ENCODE data around the gene TBX18. TPM values are rescaled to one million over a fixed set of nuclear protein-coding genes. Genes with fewer than 3 reads are reported as not detected.
A peak's percentile ranks its signal among the peaks of the same experiment; 100 is the strongest.

Gene TBX18
- total and polyA plus RNA-seq, 4 experiments from 2014 or later: not detected

DNA sequence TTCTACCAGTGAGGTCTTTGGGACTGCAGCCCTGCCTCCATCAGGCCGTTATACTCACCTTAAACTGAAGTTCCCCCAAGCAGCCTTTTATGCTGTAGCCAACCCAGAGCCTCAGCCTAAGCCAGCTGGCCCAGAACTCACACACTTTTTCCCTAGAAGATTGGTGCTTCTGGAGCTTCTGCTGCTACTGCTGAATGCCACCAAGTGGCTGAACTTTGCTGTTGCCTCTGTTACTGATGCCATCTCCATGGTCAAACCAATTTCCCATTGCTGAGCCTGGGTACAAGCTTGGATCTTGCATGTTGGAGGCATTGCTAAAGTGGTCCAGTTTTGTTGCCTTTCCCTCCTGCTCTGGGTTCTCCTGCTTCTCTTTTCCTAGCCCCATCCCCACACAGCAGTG is 15.0 kb upstream of the TBX18 start:
- H3K36me3 ChIP-seq (ENCODE audit: insufficient read depth, low read length): no peaks in the 10 kb centered on the region
- no peaks in the 10 kb centered on the region for H3K4me1 ChIP-seq (ENCODE audit: insufficient read depth, low read length)
- Mint-ChIP-seq H3K27ac (no peak overlapping the region), H3K36me3 (no peaks in the 10 kb centered on the region), H3K9me3 (peaks cover 0 to 14% (median 2%) of the 10 kb centered on the region in 8 donors), H3K27me3 (peaks cover 17% of the 10 kb centered on the region in 2 donors), H3K4me3 (no peak overlapping the region), H3K4me1 (peaks cover 0 to 8% (median 0%) of the 10 kb centered on the region in 4 donors)
- POLR2A ChIA-PET (ENCODE audit: partially characterized antibody): no interaction called here
- no peaks in the 10 kb centered on the region for H3K9me3 ChIP-seq (ENCODE audit: control insufficient read depth in 1 of 2, low read length in 2 of 2)
- intact Hi-C loops (cut with micrococcal nuclease): no loop called here
- no peak overlapping the region for H3K4me3 ChIP-seq (ENCODE audit: low read length in 2 of 2)
- H3K27ac ChIP-seq (ENCODE audit: low read depth, low read length): no peak overlapping the region
- DNase-seq: no peak
- H3K27me3 ChIP-seq (ENCODE audit: insufficient read depth, low read length): no peaks in the 10 kb centered on the region
- CTCF ChIA-PET (ENCODE audit: partially characterized antibody): no interaction called here

- Histone ChIP-seq H3K9me3 (ENCODE audit: control insufficient read depth in 1 of 2, low read length in 2 of 2) (no peaks in the 10 kb centered on the region), H3K36me3 (ENCODE audit: insufficient read depth, low read length) (no peaks in the 10 kb centered on the region), H3K27ac (ENCODE audit: low read depth, low read length) (no peak overlapping the region), H3K27me3 (ENCODE audit: insufficient read depth, low read length) (peaks cover 3% of the 10 kb centered on the region), H3K4me1 (ENCODE audit: insufficient read depth, low read length) (no peaks in the 10 kb centered on the region), H3K4me3 (ENCODE audit: low read length in 2 of 2) (no peak overlapping the region)
- Mint-ChIP-seq H3K36me3 (no peaks in the 10 kb centered on the region), H3K27ac (no peak overlapping the region), H3K4me3 (no peak overlapping the region), H3K4me1 (peaks cover 0 to 12% (median 2%) of the 10 kb centered on the region in 4 donors), H3K27me3 (peaks cover 20 to 22% of the 10 kb centered on the region in 2 donors), H3K9me3 (peaks cover 0 to 14% (median 2%) of the 10 kb centered on the region in 8 donors)
- POLR2A ChIA-PET (ENCODE audit: partially characterized antibody): no interaction called here
- intact Hi-C loops (cut with micrococcal nuclease): no loop called here
- CTCF ChIA-PET (ENCODE audit: partially characterized antibody): no interaction called here
- no peak for DNase-seq
These were observed 13.5 kb upstream of the TBX18 start for GRCh38 chr6:84777888-84778287.

DNA sequence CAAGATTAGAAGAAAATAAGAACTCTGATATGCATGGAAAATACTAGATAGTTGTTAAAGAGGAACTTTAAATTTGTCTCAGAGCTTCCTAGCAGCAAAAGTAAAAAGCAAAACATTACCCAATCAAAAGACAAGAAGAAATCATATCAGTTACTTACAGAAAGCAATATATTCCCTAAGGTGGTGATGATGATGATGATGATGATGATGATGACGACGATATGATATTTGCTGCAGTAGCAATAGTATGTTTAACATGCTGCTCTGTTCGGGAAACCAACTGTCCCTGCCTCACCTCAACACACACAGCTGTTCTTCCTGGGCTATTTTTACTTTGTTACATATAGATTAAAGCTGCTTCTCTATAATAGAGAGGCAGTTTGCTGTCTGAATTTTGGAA is 12.0 kb upstream of the TBX18 start:
- no peak overlapping the region for H3K4me3 Mint-ChIP-seq
- CTCF ChIA-PET (ENCODE audit: partially characterized antibody): no interaction called here
- Histone ChIP-seq H3K4me1 (ENCODE audit: insufficient read depth, low read length) (no peaks in the 10 kb centered on the region), H3K4me3 (ENCODE audit: low read length in 2 of 2) (no peak overlapping the region), H3K36me3 (ENCODE audit: insufficient read depth, low read length) (no peaks in the 10 kb centered on the region), H3K9me3 (ENCODE audit: control insufficient read depth in 1 of 2, low read length in 2 of 2) (no peaks in the 10 kb centered on the region), H3K27ac (ENCODE audit: low read depth, low read length) (no peak overlapping the region), H3K27me3 (ENCODE audit: insufficient read depth, low read length) (peaks cover 11% of the 10 kb centered on the region)
- H3K9me3 Mint-ChIP-seq: peaks cover 0 to 19% (median 4%) of the 10 kb centered on the region in 8 donors
- DNase-seq: no peak
- H3K36me3 Mint-ChIP-seq: no peaks in the 10 kb centered on the region
- intact Hi-C loops (cut with micrococcal nuclease): no loop called here
- H3K4me1 Mint-ChIP-seq: peaks cover 0 to 15% (median 2%) of the 10 kb centered on the region in 4 donors
- H3K27me3 Mint-ChIP-seq: peaks cover 28 to 31% of the 10 kb centered on the region in 2 donors
- H3K27ac Mint-ChIP-seq: no peak overlapping the region
- POLR2A ChIA-PET (ENCODE audit: partially characterized antibody): no interaction called here

DNA sequence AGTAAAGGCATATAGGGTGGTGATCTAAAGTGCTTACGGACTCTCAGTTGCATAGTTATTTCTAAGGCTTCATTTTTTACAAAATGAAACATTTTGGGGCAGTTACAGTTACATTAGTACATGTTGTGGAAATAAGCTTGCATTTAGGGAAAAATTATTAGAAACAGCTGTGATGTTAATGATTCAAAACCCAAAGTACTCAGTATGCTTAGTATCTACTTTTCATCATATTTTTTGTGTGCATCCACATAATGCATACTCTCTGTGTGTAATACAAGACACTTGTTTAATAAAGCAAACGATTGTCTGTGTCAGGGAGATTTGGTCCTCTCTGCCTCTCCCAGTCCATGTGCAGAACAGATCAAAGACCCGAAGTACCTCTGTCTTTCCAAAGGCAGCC is 11.4 kb upstream of the TBX18 start:
- no peak overlapping the region for H3K27ac Mint-ChIP-seq
- peaks cover 0 to 15% (median 2%) of the 10 kb centered on the region in 4 donors for H3K4me1 Mint-ChIP-seq
- H3K27me3 Mint-ChIP-seq: peaks cover 29 to 32% of the 10 kb centered on the region in 2 donors
- H3K4me1 ChIP-seq (ENCODE audit: insufficient read depth, low read length): no peaks in the 10 kb centered on the region
- no peaks in the 10 kb centered on the region for H3K36me3 ChIP-seq (ENCODE audit: insufficient read depth, low read length)
- H3K9me3 Mint-ChIP-seq: peaks cover 0 to 19% (median 4%) of the 10 kb centered on the region in 8 donors
- H3K27me3 ChIP-seq (ENCODE audit: insufficient read depth, low read length): peaks cover 11% of the 10 kb centered on the region
- ChIA-PET CTCF (ENCODE audit: partially characterized antibody) (no interaction called here), POLR2A (ENCODE audit: partially characterized antibody) (no interaction called here)
- intact Hi-C loops (cut with micrococcal nuclease): no loop called here
- no peaks in the 10 kb centered on the region for H3K36me3 Mint-ChIP-seq
- H3K27ac ChIP-seq (ENCODE audit: low read depth, low read length): no peak overlapping the region
- H3K9me3 ChIP-seq (ENCODE audit: control insufficient read depth in 1 of 2, low read length in 2 of 2): no peaks in the 10 kb centered on the region
- no peak overlapping the region for H3K4me3 ChIP-seq (ENCODE audit: low read length in 2 of 2)
- no peak for DNase-seq
- peak overlapping the region in 1 of 8 donors; percentile 9 for H3K4me3 Mint-ChIP-seq

GRCh38 chr6:84774985-84775284 is 10.5 kb upstream of the TBX18 start:
- no peak overlapping the region for H3K27ac ChIP-seq (ENCODE audit: low read depth, low read length)
- H3K27me3 Mint-ChIP-seq: peaks cover 29 to 34% of the 10 kb centered on the region in 2 donors
- no peaks in the 10 kb centered on the region for H3K4me1 ChIP-seq (ENCODE audit: insufficient read depth, low read length)
- ChIA-PET POLR2A (ENCODE audit: partially characterized antibody) (no interaction called here), CTCF (ENCODE audit: partially characterized antibody) (no interaction called here)
- peaks cover 0 to 19% (median 4%) of the 10 kb centered on the region in 8 donors for H3K9me3 Mint-ChIP-seq
- no peaks in the 10 kb centered on the region for H3K9me3 ChIP-seq (ENCODE audit: control insufficient read depth in 1 of 2, low read length in 2 of 2)
- no peak for DNase-seq
- no peak overlapping the region for H3K4me3 Mint-ChIP-seq
- intact Hi-C loops (cut with micrococcal nuclease): no loop called here
- no peaks in the 10 kb centered on the region for H3K36me3 Mint-ChIP-seq
- H3K27me3 ChIP-seq (ENCODE audit: insufficient read depth, low read length): peaks cover 11% of the 10 kb centered on the region
- H3K36me3 ChIP-seq (ENCODE audit: insufficient read depth, low read length): no peaks in the 10 kb centered on the region
- H3K4me3 ChIP-seq (ENCODE audit: low read length in 2 of 2): no peak overlapping the region
- no peak overlapping the region for H3K27ac Mint-ChIP-seq
- H3K4me1 Mint-ChIP-seq: peaks cover 0 to 15% (median 2%) of the 10 kb centered on the region in 4 donors

DNA sequence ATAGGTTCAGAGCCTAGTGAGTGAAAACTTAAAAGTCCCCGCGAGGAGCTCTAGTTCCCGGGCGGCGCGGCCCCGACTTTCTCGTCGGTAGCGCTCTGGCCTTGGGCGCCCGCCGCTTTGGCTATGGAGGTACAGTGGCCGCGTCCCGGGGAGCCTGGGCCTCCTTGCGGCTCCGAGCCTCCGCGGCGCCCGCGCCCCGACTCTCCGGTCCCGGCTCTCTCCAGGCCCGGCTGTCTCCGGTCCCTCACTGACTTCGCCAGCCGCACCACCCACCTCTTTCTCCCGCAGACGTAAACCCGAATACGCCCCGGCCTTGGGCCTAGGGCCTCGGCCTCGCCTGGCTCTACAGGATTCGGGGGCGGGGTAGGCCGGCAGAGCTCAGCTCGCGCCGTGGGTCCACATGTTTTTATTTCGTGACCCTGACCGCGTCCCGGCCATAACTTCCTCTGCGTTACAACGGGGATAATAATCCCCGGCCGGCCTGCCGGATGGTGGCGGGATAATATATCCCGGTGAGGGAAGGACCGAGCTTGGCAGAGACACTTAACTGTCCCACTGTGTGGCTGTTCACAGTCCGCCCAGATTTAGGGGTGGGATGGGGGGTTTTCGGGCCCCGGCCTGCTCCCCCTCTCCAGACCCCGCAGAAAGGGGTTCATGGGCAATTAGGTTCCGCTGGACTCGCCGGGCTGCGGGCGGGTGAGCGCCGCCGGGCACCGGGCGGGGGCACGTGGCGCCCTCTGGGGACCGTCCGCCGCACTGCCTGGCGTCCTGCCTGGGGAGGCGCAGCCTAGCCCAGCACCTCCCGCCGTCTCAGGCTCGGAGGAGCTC is 10.0 kb upstream of the TBX18 start:
- no peak for DNase-seq
- intact Hi-C loops (cut with micrococcal nuclease): no loop called here

GRCh38 chr6:84773431-84774156 is 9.2 kb upstream of the TBX18 start:
- Mint-ChIP-seq H3K4me1 (peaks cover 0 to 15% (median 2%) of the 10 kb centered on the region in 4 donors), H3K4me3 (peak overlapping the region in 1 of 8 donors; percentile 25), H3K36me3 (no peaks in the 10 kb centered on the region), H3K27me3 (peaks cover 35 to 41% of the 10 kb centered on the region in 2 donors), H3K27ac (no peak overlapping the region), H3K9me3 (peaks cover 0 to 23% (median 2%) of the 10 kb centered on the region in 8 donors)
- ChIA-PET CTCF (ENCODE audit: partially characterized antibody) (no interaction called here), POLR2A (ENCODE audit: partially characterized antibody) (no interaction called here)
- H3K9me3 ChIP-seq (ENCODE audit: control insufficient read depth in 1 of 2, low read length in 2 of 2): no peaks in the 10 kb centered on the region
- H3K4me1 ChIP-seq (ENCODE audit: insufficient read depth, low read length): no peaks in the 10 kb centered on the region
- H3K27me3 ChIP-seq (ENCODE audit: insufficient read depth, low read length): peaks cover 11% of the 10 kb centered on the region
- no peak for DNase-seq
- no peaks in the 10 kb centered on the region for H3K36me3 ChIP-seq (ENCODE audit: insufficient read depth, low read length)
- H3K27ac ChIP-seq (ENCODE audit: low read depth, low read length): no peak overlapping the region
- intact Hi-C loops (cut with micrococcal nuclease): no loop called here
- H3K4me3 ChIP-seq (ENCODE audit: low read length in 2 of 2): no peak overlapping the region

More for the DNA sequence above, 10.0 kb upstream of the TBX18 start:
- Mint-ChIP-seq H3K9me3 (peaks cover 0 to 21% (median 3%) of the 10 kb centered on the region in 8 donors), H3K27ac (no peak overlapping the region), H3K4me3 (no peak overlapping the region), H3K4me1 (peaks cover 0 to 15% (median 2%) of the 10 kb centered on the region in 4 donors), H3K27me3 (peaks cover 31 to 38% of the 10 kb centered on the region in 2 donors), H3K36me3 (no peaks in the 10 kb centered on the region)
- Histone ChIP-seq H3K36me3 (ENCODE audit: insufficient read depth, low read length) (no peaks in the 10 kb centered on the region), H3K9me3 (ENCODE audit: control insufficient read depth in 1 of 2, low read length in 2 of 2) (no peaks in the 10 kb centered on the region), H3K27ac (ENCODE audit: low read depth, low read length) (no peak overlapping the region), H3K27me3 (ENCODE audit: insufficient read depth, low read length) (peaks cover 11% of the 10 kb centered on the region), H3K4me3 (ENCODE audit: low read length in 2 of 2) (no peak overlapping the region), H3K4me1 (ENCODE audit: insufficient read depth, low read length) (no peaks in the 10 kb centered on the region)
- POLR2A ChIA-PET (ENCODE audit: partially characterized antibody): no interaction called here
- CTCF ChIA-PET (ENCODE audit: partially characterized antibody): no interaction called here

Data from CD4-positive, alpha-beta memory T cell (primary cell).